ENCODE results near the gene SCN4B.
"Not testable (repeated sequence)": the region's sequence is repeated elsewhere in the genome, so short reads cannot be mapped to it uniquely, and the experiment has no call there.

DNA sequence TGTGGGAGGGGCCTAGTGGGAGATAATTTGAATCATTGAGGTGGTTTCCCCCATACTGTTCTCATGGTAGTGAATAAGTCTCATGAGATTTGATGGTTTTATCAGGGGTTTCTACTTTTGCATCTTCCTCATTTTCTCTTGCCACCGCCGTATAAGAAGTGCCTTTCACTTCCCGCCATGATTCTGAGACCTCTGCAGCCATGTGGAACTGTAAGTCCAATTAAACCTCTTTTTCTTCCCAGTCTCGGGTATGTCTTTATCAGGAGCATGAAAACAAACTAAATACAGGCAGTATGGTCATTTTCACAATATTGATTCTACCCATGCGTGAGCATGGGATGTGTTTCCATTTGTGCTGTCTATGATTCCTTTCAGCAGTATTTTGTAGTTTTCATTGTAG, 40.2 kb upstream of the SCN4B start:
- TF ChIP-seq, protein P1, sequence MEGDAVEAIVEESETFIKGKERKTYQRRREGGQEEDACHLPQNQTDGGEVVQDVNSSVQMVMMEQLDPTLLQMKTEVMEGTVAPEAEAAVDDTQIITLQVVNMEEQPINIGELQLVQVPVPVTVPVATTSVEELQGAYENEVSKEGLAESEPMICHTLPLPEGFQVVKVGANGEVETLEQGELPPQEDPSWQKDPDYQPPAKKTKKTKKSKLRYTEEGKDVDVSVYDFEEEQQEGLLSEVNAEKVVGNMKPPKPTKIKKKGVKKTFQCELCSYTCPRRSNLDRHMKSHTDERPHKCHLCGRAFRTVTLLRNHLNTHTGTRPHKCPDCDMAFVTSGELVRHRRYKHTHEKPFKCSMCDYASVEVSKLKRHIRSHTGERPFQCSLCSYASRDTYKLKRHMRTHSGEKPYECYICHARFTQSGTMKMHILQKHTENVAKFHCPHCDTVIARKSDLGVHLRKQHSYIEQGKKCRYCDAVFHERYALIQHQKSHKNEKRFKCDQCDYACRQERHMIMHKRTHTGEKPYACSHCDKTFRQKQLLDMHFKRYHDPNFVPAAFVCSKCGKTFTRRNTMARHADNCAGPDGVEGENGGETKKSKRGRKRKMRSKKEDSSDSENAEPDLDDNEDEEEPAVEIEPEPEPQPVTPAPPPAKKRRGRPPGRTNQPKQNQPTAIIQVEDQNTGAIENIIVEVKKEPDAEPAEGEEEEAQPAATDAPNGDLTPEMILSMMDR (conservative IDR thresholded peaks at IDR 0.05 in 1 of 2, IDR thresholded peaks at IDR 0.05 in 1 of 2; ENCODE audit: low read depth in 1 of 2, low read length in 2 of 2) = not testable (repeated sequence)
- not testable (repeated sequence) for TF ChIP-seq EZH2 (IDR thresholded peaks at IDR 0.05; ENCODE audit: low read length, missing control alignments)

Data from fibroblast of lung (primary cell).